Measurements from ENCODE around the gene DHRS7. TPM values are rescaled to one million over a fixed set of nuclear protein-coding genes. Genes with fewer than 3 reads are reported as not detected.

DHRS7 gene
- total and polyA plus RNA-seq, 2 experiments from 2014 or later = 39.3 to 39.4 TPM

- H4K20me1 ChIP-seq (replicated peaks; ENCODE audit: insufficient read depth) = no peaks in the 10 kb centered on the region
- H3K4me1 ChIP-seq (ENCODE audit: insufficient read depth) = no peaks in the 10 kb centered on the region
- Mint-ChIP-seq H3K27ac (no peak overlapping the region), H3K4me1 (peaks cover 5% of the 10 kb centered on the region; the same call in 1 of the 3 replicates), H3K27me3 (ENCODE audit: insufficient read depth, low read depth, poor library complexity) (peaks cover under 1% of the 10 kb centered on the region), H3K9me3 (no peaks in the 10 kb centered on the region), H3K4me3 (no peak overlapping the region), H3K36me3 (ENCODE audit: low read depth) (no peaks in the 10 kb centered on the region)
- no peaks in the 10 kb centered on the region for H3K79me2 ChIP-seq (replicated peaks; ENCODE audit: insufficient read depth)
- H3K4me3 ChIP-seq = no peak overlapping the region
- no peak for DNase-seq (ENCODE audit: low spot score)
- no peak for ATAC-seq
- no peak overlapping the region for H3K27ac ChIP-seq (ENCODE audit: low read depth)
- no peak overlapping the region for H3K4me2 ChIP-seq
- H3K27me3 ChIP-seq (ENCODE audit: insufficient read depth) = no peaks in the 10 kb centered on the region
- no peaks in the 10 kb centered on the region for H3K36me3 ChIP-seq (ENCODE audit: insufficient read depth)
- no peak overlapping the region for H2AFZ ChIP-seq
- no peak for TF ChIP-seq EZH2phosphoT487 (IDR thresholded peaks at IDR 0.05; ENCODE audit: unreplicated experiment)
- no peak for TF ChIP-seq ZNF114 (CRISPR knock-in tag; IDR thresholded peaks at IDR 0.05)
- TF ChIP-seq ZNF331 (CRISPR knock-in tag; IDR thresholded peaks at IDR 0.05; ENCODE audit: low read depth) = no peak
- TF ChIP-seq ETS1 (IDR thresholded peaks at IDR 0.05) = no peak
- TF ChIP-seq JUNB (IDR thresholded peaks at IDR 0.05; ENCODE audit: unreplicated experiment) = no peak
- no peak for TF ChIP-seq REST (IDR thresholded peaks at IDR 0.05; ENCODE audit: unreplicated experiment)
- no peak for TF ChIP-seq ZNF462 (CRISPR knock-in tag; IDR thresholded peaks at IDR 0.05)
- no peak for TF ChIP-seq EZH2 (IDR thresholded peaks at IDR 0.05; ENCODE audit: low read depth, unreplicated experiment)
- no peak for TF ChIP-seq NANOG (IDR thresholded peaks at IDR 0.05; ENCODE audit: borderline replicate concordance)
- no peak for TF ChIP-seq POLR2AphosphoS5 (IDR thresholded peaks at IDR 0.05; ENCODE audit: low read depth)
- TF ChIP-seq CTCF (conservative IDR thresholded peaks at IDR 0.05; ENCODE audit: low read depth in 2 of 2) = no peak
- no peak for TF ChIP-seq STAT1 (IDR thresholded peaks at IDR 0.05; ENCODE audit: unreplicated experiment)
- TF ChIP-seq CREB1 (CRISPR knock-in tag; IDR thresholded peaks at IDR 0.05; ENCODE audit: low read depth) = no peak
- no peaks in the 10 kb centered on the region for H3F3A ChIP-seq (replicated peaks; ENCODE audit: low read depth)
- no peaks in the 10 kb centered on the region for H3K9me2 ChIP-seq (ENCODE audit: insufficient read depth)
Measured at GRCh38 chr14:60134702-60135101, 30.5 kb downstream of the DHRS7 start.
